Prostate gland (tissue), 2 donors: ENCODE measurements around the gene RPTOR. TPM values are rescaled to one million over a fixed set of nuclear protein-coding genes. Genes with fewer than 3 reads are reported as not detected.

Experiments
- DNase-seq: peaks from one replicate; pipeline ENCODE4 v3.0.0-alpha.2; 2019; ENCODE audit warnings: low spot score
- H3K27ac ChIP-seq, 2 donors: fragments of 200-600 bp; sonication (generic); 2 replicates each; pipeline ENCODE4 v1.5.1; 2017 to 2019
- H3K27me3 ChIP-seq: fragments of 200-600 bp; sonication (generic); replicated peaks from 2 replicates; pipeline ENCODE4 v1.5.1; 2019; ENCODE audit not compliant: insufficient read depth
- H3K36me3 ChIP-seq, 2 donors: fragments of 200-600 bp; sonication (generic); 1 replicate in 1 of 2; 2 replicates in 1 of 2; pipeline versions ENCODE4 v1.5.1 to v1.8.1; 2017 to 2019
- H3K4me1 ChIP-seq: fragments of 200-600 bp; sonication (generic); replicated peaks from 2 replicates; pipeline ENCODE4 v1.5.1; 2019
- H3K4me3 ChIP-seq, 2 donors: fragments of 200-600 bp; sonication (generic); 2 replicates each; pipeline ENCODE4 v1.5.1; 2017 to 2019
- H3K9me3 ChIP-seq: fragments of 200-600 bp; sonication (generic); 2 replicates; pipeline ENCODE4 v1.5.1; 2017
- CTCF ChIP-seq, 4 experiments: fragments of 200-600 bp in 2 of 4; fragments of 450-650 bp in 2 of 4; sonication (generic) in 2 of 4; IDR thresholded peaks; 1 replicate in 3 of 4; 2 replicates in 1 of 4; pipeline ENCODE4 v1.5.1; 2016 to 2019; ENCODE audit warnings: antibody characterized with exemption in 4 of 4, mild to moderate bottlenecking in 2 of 4, moderate library complexity in 2 of 4
- POLR2A ChIP-seq: fragments of 450-650 bp; IDR thresholded peaks from one replicate; pipeline ENCODE4 v1.6.1; 2016; ENCODE audit warnings: antibody characterized with exemption, mild to moderate bottlenecking
- POLR2AphosphoS5 ChIP-seq: sonication (generic); formaldehyde crosslinking; IDR thresholded peaks from one replicate; pipeline ENCODE4 v1.6.1; 2017; ENCODE audit warnings: antibody characterized with exemption
- WGBS: methylation state at CpG from one replicate; pipeline ENCODE4 v1.1.5; 2018; 5-methylcytosine and 5-hydroxymethylcytosine counted together
- intact Hi-C: fragments of 100-400 bp; cut with DNase I; formaldehyde crosslinking; loops from one replicate; pipeline ENCODE4 v1.14.2; 2022
- total RNA-seq, 2 donors: library from RNA; depleted of rRNA; stranded (reverse); fragments of >200 nt; gene quantifications; one replicate each; pipeline ENCODE4 v1.1.0, GENCODE V29; 2016

RPTOR gene
- total RNA-seq, 2 donors from 2014 or later = 30.3 to 62.5 TPM

GRCh38 chr17:80981929-80982425 is 437.3 kb downstream of the RPTOR start:
- no peak for TF ChIP-seq POLR2AphosphoS5
- no peak for TF ChIP-seq POLR2A
- TF ChIP-seq CTCF (IDR thresholded peaks at IDR 0.05) = no peak
- H3K9me3 ChIP-seq = no peaks in the 10 kb centered on the region
- peaks cover 3% of the 10 kb centered on the region for H3K27me3 ChIP-seq
- H3K4me3 ChIP-seq = no peak overlapping the region
- no peak for DNase-seq
- intact Hi-C loops = loop anchor here (2.0 kb wide), 1 partner anchor 555 kb away; no protein-coding TSS in a partner anchor
- H3K27ac ChIP-seq = no peak overlapping the region
- 63% methylated on average over 17 of the region's 17 CpGs for WGBS
- H3K4me1 ChIP-seq = peaks cover 5% of the 10 kb centered on the region
- H3K36me3 ChIP-seq = no peaks in the 10 kb centered on the region

GRCh38 chr17:80982426-80982974 is 437.9 kb downstream of the RPTOR start:
- H3K4me3 ChIP-seq = no peak overlapping the region
- no peak overlapping the region for H3K27ac ChIP-seq
- no peaks in the 10 kb centered on the region for H3K36me3 ChIP-seq
- H3K27me3 ChIP-seq = peaks cover 3% of the 10 kb centered on the region
- peaks cover 5% of the 10 kb centered on the region for H3K4me1 ChIP-seq
- no peak for DNase-seq
- H3K9me3 ChIP-seq = no peaks in the 10 kb centered on the region
- TF ChIP-seq POLR2A = no peak
- TF ChIP-seq CTCF (IDR thresholded peaks at IDR 0.05) = no peak
- no peak for TF ChIP-seq POLR2AphosphoS5
- intact Hi-C loops = loop anchor here (2.0 kb wide), 1 partner anchor 556 kb away; no protein-coding TSS in a partner anchor
- WGBS = 81% methylated on average over 16 of the region's 17 CpGs

- DNase-seq = no peak
- H3K36me3 ChIP-seq = no peaks in the 10 kb centered on the region
- intact Hi-C loops = loop anchor here (2.0 kb wide), 1 partner anchor 557 kb away; no protein-coding TSS in a partner anchor
- H3K4me1 ChIP-seq = peaks cover 5% of the 10 kb centered on the region
- H3K27ac ChIP-seq = no peak overlapping the region
- peaks cover 3% of the 10 kb centered on the region for H3K27me3 ChIP-seq
- WGBS = 80% methylated on average over 17 of the region's 17 CpGs
- no peak for TF ChIP-seq CTCF (IDR thresholded peaks at IDR 0.05)
- no peak for TF ChIP-seq POLR2AphosphoS5
- no peak overlapping the region for H3K4me3 ChIP-seq
- H3K9me3 ChIP-seq = no peaks in the 10 kb centered on the region
These were observed 438.9 kb downstream of the RPTOR start for GRCh38 chr17:80983545-80983944.

- no peak overlapping the region for H3K4me3 ChIP-seq
- no peak for DNase-seq
- intact Hi-C loops = loop anchor here (5.0 kb wide), 1 partner anchor 38 kb away; no protein-coding TSS in a partner anchor
- 62% methylated on average over 7 of the region's 7 CpGs for WGBS
- no peaks in the 10 kb centered on the region for H3K27me3 ChIP-seq
- no peaks in the 10 kb centered on the region for H3K36me3 ChIP-seq
- TF ChIP-seq POLR2A = no peak
- no peak for TF ChIP-seq CTCF (IDR thresholded peaks at IDR 0.05)
- TF ChIP-seq POLR2AphosphoS5 = peak; percentile 45
- no peak overlapping the region for H3K27ac ChIP-seq
- H3K9me3 ChIP-seq = no peaks in the 10 kb centered on the region
- peaks cover 8% of the 10 kb centered on the region for H3K4me1 ChIP-seq
These were observed 440.1 kb downstream of the RPTOR start for GRCh38 chr17:80984749-80985148.

- DNase-seq = no peak
- intact Hi-C loops = loop anchor here (5.0 kb wide), 1 partner anchor 36 kb away; no protein-coding TSS in a partner anchor
- Histone ChIP-seq H3K27me3 (no peaks in the 10 kb centered on the region), H3K4me1 (peaks cover 6% of the 10 kb centered on the region), H3K27ac (no peak overlapping the region), H3K36me3 (no peaks in the 10 kb centered on the region), H3K4me3 (no peak overlapping the region), H3K9me3 (no peaks in the 10 kb centered on the region)
- WGBS = 76% methylated on average over 7 of the region's 7 CpGs
- TF ChIP-seq POLR2A (no peak), CTCF (IDR thresholded peaks at IDR 0.05) (no peak), POLR2AphosphoS5 (no peak)
These were observed 441.4 kb downstream of the RPTOR start for GRCh38 chr17:80986046-80986445.
